Ramos (cell line): ENCODE results near the gene CPEB1.
"Not testable (repeated sequence)": the region's sequence is repeated elsewhere in the genome, so short reads cannot be mapped to it uniquely, and the experiment has no call there.

Experiments used
- in situ Hi-C: fragments of 300-500 bp; cut with MboI; formaldehyde crosslinking; loops from one replicate; pipeline ENCODE4 v1.14.3; 2022; ENCODE audit warnings: low sequenced_read_pairs; ENCODE audit not compliant: unreplicated experiment

Gene CPEB1

GRCh38 chr15:82533801-82534200 lies 113.4 kb downstream of the CPEB1 start:
- in situ Hi-C loops, result loop anchor here (10.0 to 25.0 kb wide), 3 partner anchors 304 to 1222 kb away; partner anchors contain the start of gene STARD5

DNA sequence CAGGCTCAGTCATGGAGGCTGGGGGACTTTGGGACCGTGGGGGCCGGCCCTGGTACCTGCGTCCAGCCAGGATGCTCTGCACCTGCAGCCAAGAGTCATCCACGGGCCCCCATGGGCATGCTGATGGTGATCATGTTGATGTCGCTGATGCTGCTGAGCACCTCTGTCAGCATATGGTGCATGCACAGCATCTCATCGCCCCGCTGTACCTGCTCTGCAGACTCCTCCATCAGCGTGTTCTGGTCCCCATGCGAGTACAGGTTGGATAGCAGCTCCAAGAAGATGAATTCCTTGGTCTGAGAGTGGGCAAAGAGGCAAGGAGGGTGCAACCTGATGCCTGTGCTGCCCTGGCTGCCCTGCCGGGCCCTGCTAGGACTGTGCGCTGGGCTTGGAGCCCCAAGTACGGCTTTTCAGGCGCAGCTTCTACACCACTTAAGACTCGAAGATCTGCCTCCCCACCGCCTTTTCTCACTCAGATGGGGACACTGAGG lies 114.1 kb downstream of the CPEB1 start:
- in situ Hi-C loops, result loop anchor here (10.0 to 25.0 kb wide), 3 partner anchors 304 to 1221 kb away; partner anchors contain the start of gene STARD5

- in situ Hi-C loops, result loop anchor here (10.0 to 25.0 kb wide), 3 partner anchors 305 to 1220 kb away; partner anchors contain the start of gene STARD5
Measured at GRCh38 chr15:82532383-82532990, 114.7 kb downstream of the CPEB1 start.

- in situ Hi-C loops, result loop anchor here (10.0 to 25.0 kb wide), 3 partner anchors 306 to 1219 kb away; partner anchors contain the start of gene STARD5
Measured at GRCh38 chr15:82531496-82532382, 115.4 kb downstream of the CPEB1 start.

DNA sequence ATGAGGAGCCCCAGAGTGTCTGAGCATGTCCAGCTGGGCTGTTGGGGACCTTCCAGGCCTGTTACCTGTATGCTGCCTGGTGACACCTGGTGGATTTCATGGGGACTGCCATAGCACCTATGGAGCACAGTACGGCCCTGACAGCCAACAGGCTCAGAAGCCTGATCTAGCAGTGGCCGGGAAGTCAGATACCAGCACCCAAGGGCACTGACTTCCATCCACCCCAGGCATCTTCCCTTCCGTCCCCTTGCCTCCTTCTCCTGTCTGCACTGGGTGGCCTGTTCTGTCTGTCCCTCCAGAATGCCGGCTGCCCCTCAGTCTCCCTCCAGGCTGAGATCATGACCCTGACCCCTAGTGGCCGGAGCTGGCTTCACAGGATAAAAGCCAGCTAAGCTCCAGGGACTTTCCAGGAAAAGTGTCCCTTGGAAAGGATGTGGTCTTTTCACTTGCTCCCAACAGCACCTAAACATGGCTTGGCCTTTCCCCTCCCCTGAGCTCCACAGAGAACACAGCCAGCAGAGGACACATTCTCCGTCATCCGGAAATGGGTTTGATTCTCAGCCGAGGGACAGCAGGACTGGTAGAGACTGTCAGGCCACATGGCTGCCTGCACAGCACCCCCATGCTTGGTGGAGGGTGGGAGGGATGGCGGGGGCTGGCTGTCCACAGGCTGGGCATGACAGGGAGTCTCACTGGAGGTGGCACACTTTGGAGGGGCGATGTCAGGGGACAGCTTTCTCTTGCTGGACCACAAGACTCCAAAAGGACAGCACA lies 116.4 kb downstream of the CPEB1 start:
- in situ Hi-C loops, result loop anchor here (10.0 to 25.0 kb wide), 3 partner anchors 307 to 1218 kb away; partner anchors contain the start of gene STARD5

- in situ Hi-C loops, result loop anchor here (10.0 to 25.0 kb wide), 3 partner anchors 307 to 1218 kb away; partner anchors contain the start of gene STARD5
Measured at GRCh38 chr15:82530006-82530405, 117.2 kb downstream of the CPEB1 start.

DNA sequence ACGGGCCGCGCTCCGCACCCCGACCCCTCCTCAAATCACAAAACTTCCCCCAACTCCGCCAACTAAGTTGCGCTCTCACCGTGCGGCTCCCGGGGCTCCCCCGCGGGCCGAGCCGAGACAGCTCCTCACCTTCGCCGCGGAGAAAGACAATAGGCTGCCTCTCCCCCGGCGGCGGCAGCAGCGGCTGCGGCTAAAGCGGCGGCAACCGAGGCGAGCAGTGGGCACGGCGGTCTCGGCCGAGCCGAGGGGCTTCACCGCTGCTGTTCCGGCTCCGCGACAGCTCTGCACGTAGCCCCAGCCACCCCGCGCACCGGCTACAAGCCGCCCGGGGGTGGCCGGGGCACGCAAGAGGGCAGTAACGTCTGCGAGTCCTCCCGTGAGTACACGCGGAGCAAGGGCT lies 133.6 kb downstream of the CPEB1 start:
- in situ Hi-C loops, result not testable (repeated sequence)

DNA sequence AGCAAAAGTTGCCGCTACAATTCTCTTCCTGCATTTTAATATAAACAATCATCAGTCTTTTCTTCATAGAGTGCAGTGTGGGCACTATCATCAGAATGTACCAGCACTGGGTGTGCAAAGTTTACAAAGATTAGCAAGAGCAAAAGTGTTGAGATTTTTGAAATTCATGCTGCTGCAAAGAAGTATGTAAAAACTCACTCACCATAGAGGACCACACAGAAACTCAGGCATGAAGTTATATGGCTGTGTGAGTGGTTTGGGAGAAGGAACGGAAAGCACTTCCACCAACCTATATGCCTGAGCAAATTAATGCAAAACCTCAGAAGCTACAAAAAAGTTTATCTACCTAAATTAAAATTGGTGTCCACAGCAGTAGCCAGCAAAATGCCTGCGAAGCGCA lies 139.5 kb downstream of the CPEB1 start:
- in situ Hi-C loops, result not testable (repeated sequence)

DNA sequence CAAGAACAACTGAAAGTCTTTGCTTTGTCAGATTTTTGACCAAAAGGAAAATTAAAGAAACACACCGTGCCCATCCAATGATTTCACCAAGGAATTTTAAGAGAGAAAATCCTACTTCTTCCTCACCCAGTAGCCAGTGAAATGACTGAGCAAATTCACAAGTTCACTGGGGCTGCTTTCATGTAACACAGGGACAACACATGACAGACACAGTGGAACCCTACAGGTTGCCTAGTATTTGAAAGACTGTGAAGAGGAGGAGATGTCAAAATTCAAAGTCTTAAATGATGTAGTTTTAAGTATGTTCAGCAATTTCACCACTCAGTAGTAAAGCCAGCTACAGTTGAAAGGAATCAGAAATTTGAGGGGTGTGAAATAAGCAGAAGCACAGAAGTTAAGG lies 140.1 kb downstream of the CPEB1 start:
- in situ Hi-C loops, result not testable (repeated sequence)

DNA sequence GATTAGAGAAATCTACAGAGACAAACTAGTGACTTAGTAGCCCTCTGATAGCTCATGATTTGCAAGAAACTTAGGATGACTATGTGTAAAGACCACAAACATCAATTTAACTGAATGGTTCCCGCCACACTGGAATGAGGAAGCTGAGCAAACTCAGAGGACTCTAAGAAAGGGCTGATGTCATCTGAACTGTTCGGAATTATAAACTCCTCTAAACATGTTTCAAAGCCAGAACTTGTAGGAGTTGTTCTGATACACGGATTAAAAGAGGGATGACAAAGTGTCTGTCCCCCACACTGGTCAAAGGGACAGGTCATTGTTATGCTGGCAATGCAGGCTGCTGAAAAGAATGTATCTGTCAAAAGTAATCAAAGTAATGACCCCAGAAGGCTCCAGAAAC lies 141.3 kb downstream of the CPEB1 start:
- in situ Hi-C loops, result not testable (repeated sequence)

DNA sequence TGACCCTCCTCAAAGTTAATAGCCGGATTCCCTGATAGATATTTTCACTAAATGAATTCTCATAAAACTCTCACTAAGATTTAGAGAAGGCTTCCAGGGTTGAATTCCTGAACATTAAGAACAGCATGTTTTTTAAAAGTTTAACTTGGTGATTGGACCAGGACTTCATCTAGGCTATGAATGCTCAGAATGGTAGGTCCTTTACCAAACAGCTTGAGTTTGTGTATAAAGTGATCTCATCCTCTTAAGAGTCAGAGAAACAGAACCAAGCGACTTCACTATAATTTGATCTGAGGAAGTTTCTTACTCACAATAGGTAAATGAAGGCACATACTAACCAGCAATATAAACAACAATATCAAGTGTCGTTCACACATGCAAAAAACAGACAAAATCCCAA lies 143.1 kb downstream of the CPEB1 start:
- in situ Hi-C loops, result not testable (repeated sequence)

DNA sequence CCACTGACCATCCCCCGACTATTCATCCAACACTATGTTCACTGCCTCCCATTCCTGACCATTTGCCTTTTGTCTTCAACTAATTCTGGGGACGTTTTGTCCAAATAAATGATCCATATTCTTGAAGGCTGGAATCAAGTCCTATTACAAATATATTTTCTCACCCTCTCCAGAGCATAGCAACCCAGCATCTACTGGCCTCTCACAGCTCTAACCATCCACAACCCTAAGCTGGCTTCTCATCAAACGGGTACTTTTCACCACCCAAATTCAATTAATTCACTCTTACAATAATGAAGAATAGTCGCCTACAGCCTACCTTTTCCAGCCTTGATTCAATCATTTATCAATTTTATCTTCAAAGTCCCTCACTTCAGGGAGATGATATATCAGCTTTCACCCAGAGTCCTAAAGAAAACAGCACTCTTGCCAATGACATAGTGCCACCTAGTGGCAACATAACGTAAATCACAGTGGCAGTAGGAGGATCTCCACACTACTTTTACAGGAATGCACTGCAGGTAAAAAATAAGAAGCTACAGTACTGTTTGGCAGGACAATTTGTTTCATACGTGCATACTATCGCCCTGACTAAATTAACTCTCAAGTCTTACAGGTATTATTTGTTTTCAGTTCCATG lies 144.3 kb downstream of the CPEB1 start:
- in situ Hi-C loops, result not testable (repeated sequence)

DNA sequence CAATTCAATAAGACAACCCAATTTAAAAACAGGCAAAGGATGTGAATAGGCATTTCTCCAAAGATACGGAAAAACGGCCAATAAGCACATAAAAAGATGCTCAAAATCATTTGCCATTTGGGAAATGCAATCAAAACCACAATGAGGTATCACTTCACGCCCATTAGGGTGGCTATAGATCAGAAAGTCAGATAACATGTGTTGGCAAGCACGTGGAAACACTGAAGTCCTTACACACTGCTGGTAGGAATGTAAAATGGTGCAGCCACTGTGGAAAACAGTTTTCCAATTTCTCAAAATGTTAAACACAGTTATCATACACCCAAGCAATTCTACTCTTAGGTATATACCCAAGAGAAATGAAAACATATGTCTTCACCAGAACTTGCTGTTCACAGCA lies 146.4 kb downstream of the CPEB1 start:
- in situ Hi-C loops, result not testable (repeated sequence)

DNA sequence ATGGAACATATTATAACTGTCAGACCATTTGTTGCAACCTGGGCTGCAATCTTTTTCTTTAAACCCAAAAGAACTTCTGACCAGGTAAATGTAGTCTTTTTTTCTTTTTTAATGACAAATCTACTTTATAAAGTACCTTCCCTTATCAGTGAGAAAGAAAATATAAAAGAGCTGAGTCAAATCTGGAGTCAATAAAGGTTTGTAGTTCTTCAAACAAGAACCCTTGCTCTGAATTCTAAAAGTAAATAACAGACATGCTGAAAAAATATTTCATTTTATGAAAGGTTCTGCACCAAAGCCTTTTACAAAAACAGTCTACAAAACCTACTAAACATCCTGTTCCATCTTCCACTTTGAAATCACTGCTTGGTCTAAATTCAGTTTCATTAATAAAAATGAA lies 149.2 kb downstream of the CPEB1 start:
- in situ Hi-C loops, result not testable (repeated sequence)
